DMS53 (cell line): ENCODE data around the gene ARL2BP.
"Not testable (repeated sequence)": the region's sequence is repeated elsewhere in the genome, so short reads cannot be mapped to it uniquely, and the experiment has no call there.

Source experiments
- DNase-seq: peaks from one replicate; lab custom pipeline; 2025; lab: John Stamatoyannopoulos, UW

Gene ARL2BP

GRCh38 chr16:57263541-57264351 is 18.7 kb downstream of the ARL2BP start:
- DNase-seq, result no peak

DNA sequence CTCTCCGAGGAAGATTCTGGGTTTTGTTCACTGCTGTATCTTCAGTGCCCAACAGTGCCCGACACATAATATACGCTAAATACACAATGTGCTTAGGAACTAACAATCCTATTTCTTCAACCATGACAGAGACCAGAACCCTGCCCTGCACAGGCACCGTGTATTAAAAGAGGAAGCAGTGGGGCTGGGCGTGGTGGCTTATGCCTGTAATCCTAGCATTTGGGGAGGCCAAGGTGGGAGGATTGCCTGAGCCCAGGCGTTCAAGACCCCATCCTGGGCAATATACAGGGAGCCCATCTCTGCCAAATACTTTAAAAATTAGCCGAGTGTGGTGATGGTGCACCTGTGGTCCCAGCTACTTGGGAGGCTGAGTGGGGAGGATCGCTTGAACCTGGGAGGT is 19.3 kb downstream of the ARL2BP start:
- no peak for DNase-seq

DNA sequence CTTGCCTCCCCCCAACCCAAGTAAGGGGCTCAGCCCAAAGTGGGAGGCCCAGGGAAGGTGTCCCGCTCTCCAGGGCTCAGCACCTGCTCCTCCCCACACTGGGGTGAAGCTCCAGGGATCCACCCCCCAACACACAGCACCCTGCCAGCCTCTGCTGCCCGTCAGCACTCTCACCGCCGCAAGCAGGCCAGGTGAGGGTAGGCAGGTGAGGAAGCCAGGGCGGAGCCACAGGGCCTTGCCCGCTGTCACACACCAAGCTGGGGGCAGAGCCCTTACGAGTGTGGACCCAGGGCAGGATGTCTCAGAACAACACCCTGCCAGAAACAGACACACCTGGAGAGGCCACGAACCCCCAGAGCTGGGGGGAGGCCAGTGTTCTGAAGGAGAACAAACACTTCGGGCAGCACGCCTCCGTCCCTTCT is 19.9 kb downstream of the ARL2BP start:
- DNase-seq, result no peak

- DNase-seq, result no peak
Measured at GRCh38 chr16:57265850-57266530, 20.9 kb downstream of the ARL2BP start.

DNA sequence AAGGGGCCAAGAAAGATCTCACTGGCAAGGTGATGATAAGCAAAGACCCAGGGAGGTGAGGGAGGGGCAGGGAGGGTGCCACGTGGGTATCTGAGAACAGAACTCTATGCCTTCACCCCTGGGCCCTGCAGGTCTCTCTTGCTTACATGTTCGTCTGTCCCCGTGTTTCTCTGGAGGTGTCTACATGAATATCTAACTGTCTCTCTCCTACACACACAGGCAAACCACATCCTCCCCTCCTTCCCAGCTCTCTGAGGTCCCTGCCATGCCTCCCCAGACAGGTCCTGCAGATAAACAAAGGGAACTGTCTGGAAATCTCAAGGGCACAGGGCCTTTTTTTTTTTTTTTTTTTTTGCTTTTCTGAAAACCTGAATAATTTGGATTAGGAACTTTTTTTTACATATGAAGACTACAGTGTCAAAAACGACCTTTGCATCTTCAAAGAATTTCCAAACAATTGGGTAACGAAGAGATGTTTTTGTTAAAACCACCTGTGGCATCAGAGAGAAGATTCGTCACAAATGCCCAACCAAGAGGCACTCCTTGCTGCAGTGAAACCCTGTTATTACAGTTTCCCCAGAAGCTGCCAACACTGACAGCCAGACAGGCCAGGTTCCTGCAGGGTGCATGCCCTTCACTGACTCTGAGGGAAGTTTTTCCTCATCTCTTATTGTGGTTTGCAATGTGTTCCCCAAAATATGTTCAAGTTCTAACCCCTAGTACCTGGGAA is 21.6 kb downstream of the ARL2BP start:
- DNase-seq, result no peak

GRCh38 chr16:57267343-57267742 is 22.3 kb downstream of the ARL2BP start:
- DNase-seq, result not testable (repeated sequence)

- DNase-seq, result no peak
Measured at GRCh38 chr16:57268804-57269800, 24.0 kb downstream of the ARL2BP start.

DNA sequence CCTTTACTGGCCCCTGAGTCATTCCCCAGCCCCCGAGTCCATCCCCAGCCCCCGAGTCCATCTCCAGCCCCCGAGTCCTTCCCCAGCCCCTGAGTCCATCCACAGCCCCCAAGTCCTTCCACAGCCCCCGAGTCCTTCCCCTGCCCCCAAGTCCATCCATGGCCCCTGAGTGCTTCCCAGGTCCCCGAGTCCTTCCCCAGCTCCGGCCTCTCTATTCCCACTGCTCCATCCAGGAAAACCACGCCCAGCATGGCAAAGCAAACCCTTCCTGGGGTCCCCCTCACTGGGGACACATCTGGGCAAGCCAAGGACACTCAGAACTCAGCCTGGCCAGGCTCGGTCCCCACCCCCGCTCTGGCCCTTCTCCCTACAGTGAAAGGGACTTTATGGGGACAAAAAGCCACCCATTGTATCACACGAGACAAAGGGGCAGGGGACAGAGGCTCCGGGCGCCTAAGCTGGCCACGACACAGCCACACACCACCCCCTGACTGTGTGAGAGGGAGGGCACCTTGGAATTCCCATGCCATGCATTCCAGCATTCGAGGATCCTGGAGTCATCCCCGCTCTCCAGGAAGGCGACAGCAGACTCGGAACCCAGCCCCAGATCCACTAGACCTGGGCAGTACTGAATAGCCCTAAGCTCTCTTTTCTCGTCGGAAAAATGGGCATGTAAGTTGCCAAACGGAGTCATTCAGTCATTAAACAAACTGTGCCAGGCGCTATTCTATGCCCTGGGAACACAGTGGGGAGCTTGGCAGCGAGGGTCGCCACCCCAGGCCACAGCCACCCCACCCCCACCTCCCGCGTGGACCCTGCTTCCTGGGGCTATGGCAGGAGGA is 25.4 kb downstream of the ARL2BP start:
- no peak for DNase-seq

DNA sequence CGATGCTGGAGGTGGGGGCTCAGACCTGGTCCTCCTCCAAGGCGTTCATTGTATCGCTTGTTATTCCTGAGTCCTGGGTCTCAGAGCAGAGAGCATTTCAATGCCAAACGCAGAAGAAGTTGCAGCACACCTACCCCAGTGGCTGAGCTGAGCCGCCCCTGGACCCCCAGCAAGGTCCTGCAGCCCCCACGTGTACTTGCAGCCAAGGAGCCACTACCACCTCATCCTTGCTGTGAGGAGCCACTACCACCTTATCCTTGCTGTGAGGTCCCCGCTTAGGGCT is 25.9 kb downstream of the ARL2BP start:
- DNase-seq, result no peak

GRCh38 chr16:57271867-57272495 is 26.9 kb downstream of the ARL2BP start:
- no peak for DNase-seq

GRCh38 chr16:57273359-57273758 is 28.3 kb downstream of the ARL2BP start:
- DNase-seq, result no peak

GRCh38 chr16:57273826-57274225 is 28.8 kb downstream of the ARL2BP start:
- DNase-seq, result no peak

- DNase-seq, result not testable (repeated sequence)
Measured at GRCh38 chr16:57275946-57276345, 30.9 kb downstream of the ARL2BP start.

GRCh38 chr16:57276596-57276995 is 31.5 kb downstream of the ARL2BP start:
- DNase-seq, result no peak

GRCh38 chr16:57277586-57277985 is 32.5 kb downstream of the ARL2BP start:
- no peak for DNase-seq

- no peak for DNase-seq
Measured at GRCh38 chr16:57278494-57278893, 33.4 kb downstream of the ARL2BP start.

DNA sequence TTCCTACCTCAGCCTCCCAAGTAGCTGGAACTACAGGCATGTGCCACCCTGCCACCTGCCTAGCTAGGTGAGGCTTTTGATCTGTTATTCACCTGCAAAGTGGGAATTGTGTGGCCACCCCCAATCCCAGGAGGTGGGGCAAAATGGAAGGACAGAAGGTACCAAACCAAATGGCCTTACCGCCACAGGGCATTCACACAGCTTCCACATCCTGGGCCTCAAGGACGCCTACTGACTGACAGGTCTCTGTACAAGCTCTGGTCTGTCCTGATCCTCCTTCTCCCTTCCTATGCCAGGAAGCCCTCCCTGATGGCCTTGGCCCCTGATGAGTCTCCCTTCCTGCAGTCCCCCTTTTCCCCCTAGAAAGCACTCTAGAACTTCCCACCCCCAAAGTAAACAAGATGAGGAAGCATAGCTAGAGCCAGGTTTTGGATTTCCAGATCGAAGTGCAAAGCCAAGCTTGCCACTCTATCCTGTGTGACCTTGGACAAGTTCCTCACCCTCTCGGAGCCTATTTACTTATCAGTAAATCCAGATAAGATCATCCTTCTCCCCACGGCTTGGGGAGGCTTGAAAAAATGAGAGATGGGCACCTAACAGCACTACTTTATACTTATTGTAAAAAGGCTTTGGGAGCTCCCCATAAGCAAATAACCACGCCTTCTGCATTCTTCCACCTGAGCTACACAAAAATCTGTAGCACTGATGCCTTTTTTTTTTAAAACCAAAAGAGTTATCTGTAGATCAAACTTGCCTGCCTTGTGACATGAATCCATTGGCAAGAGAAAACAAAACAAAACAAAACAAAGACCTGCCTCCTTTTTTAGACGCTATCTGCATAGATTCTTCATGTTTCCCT is 35.0 kb downstream of the ARL2BP start:
- no peak for DNase-seq

DNA sequence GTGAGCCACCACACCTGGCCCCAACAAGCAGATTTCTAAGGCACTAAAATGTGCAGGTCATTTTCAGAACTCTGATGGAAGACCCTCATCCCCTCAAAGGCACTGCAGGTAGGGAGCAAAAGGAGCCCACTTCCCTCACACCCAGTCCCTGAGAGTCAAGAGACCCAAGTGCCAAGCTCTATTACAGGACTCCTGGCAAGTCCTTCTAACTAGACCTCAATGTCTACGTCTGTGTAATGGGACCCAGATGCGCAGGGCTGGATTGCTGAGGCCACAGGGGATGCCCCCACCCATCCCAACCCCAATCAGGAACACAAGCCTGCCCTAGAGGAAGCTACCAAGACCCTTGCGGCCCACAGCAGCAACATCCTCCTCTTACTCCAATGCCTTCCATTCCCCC is 36.7 kb downstream of the ARL2BP start:
- no peak for DNase-seq

GRCh38 chr16:57282510-57283213 is 37.6 kb downstream of the ARL2BP start:
- no peak for DNase-seq
